Ishikawa (cell line): Measurements from ENCODE around the gene PRR4.

ENCODE experiments used
- CEBPB ChIP-seq: IDR thresholded peaks from 2 replicates; pipeline ENCODE4 v1.6.1; 2012
- CREB1 ChIP-seq: IDR thresholded peaks from 2 replicates; pipeline ENCODE4 v1.6.1; 2012; ENCODE audit warnings: low read depth
- EGR1 ChIP-seq: IDR thresholded peaks from 2 replicates; pipeline ENCODE4 v1.6.1; 2012
- EP300 ChIP-seq: IDR thresholded peaks from 2 replicates; pipeline ENCODE4 v1.6.1; 2012; ENCODE audit warnings: borderline replicate concordance
- FOXM1 ChIP-seq: IDR thresholded peaks from 2 replicates; pipeline ENCODE4 v1.6.1; 2012; ENCODE audit warnings: low read depth, borderline replicate concordance
- MAX ChIP-seq: IDR thresholded peaks from 2 replicates; pipeline ENCODE4 v1.6.1; 2012
- NFIC ChIP-seq: IDR thresholded peaks from 2 replicates; pipeline ENCODE4 v1.6.1; 2012
- RAD21 ChIP-seq: IDR thresholded peaks from 2 replicates; pipeline ENCODE4 v1.6.1; 2012; ENCODE audit warnings: low read depth
- REST ChIP-seq: IDR thresholded peaks from 2 replicates; pipeline ENCODE4 v1.6.1; 2012; ENCODE audit warnings: low read depth, mild to moderate bottlenecking
- TAF1 ChIP-seq: IDR thresholded peaks from 2 replicates; pipeline ENCODE4 v1.6.1; 2012; ENCODE audit warnings: low read depth, mild to moderate bottlenecking
- TCF12 ChIP-seq: IDR thresholded peaks from 2 replicates; pipeline ENCODE4 v1.6.1; 2012; ENCODE audit warnings: low read depth
- TEAD4 ChIP-seq: IDR thresholded peaks from 2 replicates; pipeline ENCODE4 v1.6.1; 2012
- USF1 ChIP-seq: IDR thresholded peaks from 2 replicates; pipeline ENCODE4 v1.6.1; 2012
- YY1 ChIP-seq: IDR thresholded peaks from 2 replicates; pipeline ENCODE4 v1.6.1; 2012; ENCODE audit warnings: low read depth
- ZBTB7A ChIP-seq: IDR thresholded peaks from 2 replicates; pipeline ENCODE4 v1.6.1; 2012; ENCODE audit warnings: low read depth

PRR4 gene

GRCh38 chr12:10838461-10838860 is 10.8 kb downstream of the PRR4 start:
- no peak for TF ChIP-seq TEAD4
- TF ChIP-seq YY1 = no peak
- no peak for TF ChIP-seq TAF1
- no peak for TF ChIP-seq RAD21
- TF ChIP-seq USF1 = no peak
- no peak for TF ChIP-seq CREB1
- no peak for TF ChIP-seq EGR1
- TF ChIP-seq FOXM1 = no peak
- no peak for TF ChIP-seq REST
- TF ChIP-seq TCF12 = no peak
- no peak for TF ChIP-seq NFIC
- TF ChIP-seq EP300 = no peak
- no peak for TF ChIP-seq MAX
- no peak for TF ChIP-seq CEBPB
- no peak for TF ChIP-seq ZBTB7A

GRCh38 chr12:10829994-10830393 is 19.3 kb downstream of the PRR4 start:
- TF ChIP-seq REST = no peak
- TF ChIP-seq CEBPB = peak; percentile 91

- TF ChIP-seq USF1 (no peak), MAX (no peak), TAF1 (no peak), REST (no peak), NFIC (no peak)
These were observed 23.0 kb downstream of the PRR4 start, which contains the start of gene TAS2R10 for GRCh38 chr12:10826258-10826657. TSS of gene TAS2R10 (minus strand) at chr12:10826358. CDS start at chr12:10826269, 89 bp downstream.

GRCh38 chr12:10824957-10825356 is 24.3 kb downstream of the PRR4 start:
- TF ChIP-seq MAX (no peak), EP300 (no peak), CEBPB (no peak), REST (no peak), TAF1 (no peak), RAD21 (no peak)
